WTC11 (cell line): ENCODE results near the gene PTPRN. TPM values are rescaled to one million over a fixed set of nuclear protein-coding genes. Genes with fewer than 3 reads are reported as not detected.

Source experiments
- ATAC-seq: fragments of 200-7000 bp; cut with Tn5 transposase; 2 replicates; pipeline ENCODE4 v1.10.0; 2021; ENCODE audit warnings: mild to moderate bottlenecking, moderate library complexity
- CTCF ChIA-PET: fragments of 300-600 bp; sonication (Branson Sonifier 250); formaldehyde crosslinking; loops from one replicate; lab custom pipeline; 2021; ENCODE audit warnings: antibody characterized with exemption; lab: Charles Lee
- POLR2A ChIA-PET: fragments of 350-600 bp; sonication (Branson Sonifier 250); formaldehyde crosslinking; loops from one replicate; lab custom pipeline; 2021; ENCODE audit warnings: antibody characterized with exemption; lab: Charles Lee
- DNase-seq: peaks from one replicate; pipeline ENCODE4 v3.0.0; 2021; ENCODE audit warnings: low spot score
- H3K27ac Mint-ChIP-seq: 2 replicates; pipeline ENCODE4 v1.8.0; 2021; ENCODE audit warnings: mixed read lengths
- H3K27me3 Mint-ChIP-seq: 2 replicates; pipeline ENCODE4 v1.8.0; 2021; ENCODE audit warnings: low read depth, mild to moderate bottlenecking, moderate library complexity, mixed read lengths
- H3K36me3 Mint-ChIP-seq: 2 replicates; pipeline ENCODE4 v1.8.0; 2021; ENCODE audit warnings: mixed read lengths
- H3K4me1 Mint-ChIP-seq: 2 replicates; pipeline ENCODE4 v1.8.0; 2022; ENCODE audit warnings: mixed read lengths
- H3K4me3 Mint-ChIP-seq: 2 replicates; pipeline ENCODE4 v1.8.0; 2021; ENCODE audit warnings: mild to moderate bottlenecking, moderate library complexity, mixed read lengths
- H3K9me3 Mint-ChIP-seq: 2 replicates; pipeline ENCODE4 v1.8.0; 2021; ENCODE audit warnings: mixed read lengths
- ARID4B ChIP-seq: sonication (generic); formaldehyde crosslinking; IDR thresholded peaks from 2 replicates; pipeline ENCODE4 v1.8.0; 2023; ENCODE audit warnings: missing genetic modification reagents, mild to moderate bottlenecking, borderline replicate concordance
- CBFB ChIP-seq: sonication (generic); formaldehyde crosslinking; IDR thresholded peaks from 2 replicates; pipeline ENCODE4 v1.8.1; 2022; ENCODE audit warnings: mild to moderate bottlenecking, low read depth, missing genetic modification reagents
- CREM ChIP-seq: sonication (generic); formaldehyde crosslinking; IDR thresholded peaks from 2 replicates; pipeline ENCODE4 v1.8.1; 2022; ENCODE audit warnings: mild to moderate bottlenecking, missing genetic modification reagents, moderate library complexity
- E2F5 ChIP-seq: sonication (generic); formaldehyde crosslinking; IDR thresholded peaks from 2 replicates; pipeline ENCODE4 v1.8.1; 2022; ENCODE audit warnings: mild to moderate bottlenecking, moderate library complexity, missing genetic modification reagents
- FOXP4 ChIP-seq: sonication (generic); formaldehyde crosslinking; IDR thresholded peaks from 2 replicates; pipeline ENCODE4 v1.8.0; 2022; ENCODE audit warnings: mild to moderate bottlenecking, missing genetic modification reagents
- GRHL2 ChIP-seq: fragments of 250-450 bp; sonication (Bioruptor Pico); IDR thresholded peaks from 2 replicates; pipeline ENCODE4 v1.8.0; 2022; ENCODE audit warnings: mild to moderate bottlenecking, moderate library complexity; ENCODE audit not compliant: insufficient replicate concordance, severe bottlenecking
- GTF2I ChIP-seq: fragments of 250-450 bp; sonication (Bioruptor Pico); conservative IDR thresholded peaks from 2 replicates; pipeline ENCODE4 v1.4.0; 2021; ENCODE audit warnings: mild to moderate bottlenecking
- JUN ChIP-seq: sonication (generic); formaldehyde crosslinking; IDR thresholded peaks from 2 replicates; pipeline ENCODE4 v1.8.0; 2023; ENCODE audit warnings: mild to moderate bottlenecking, missing genetic modification reagents
- NFATC4 ChIP-seq: fragments of 250-450 bp; sonication (Bioruptor Pico); IDR thresholded peaks from 2 replicates; pipeline ENCODE4 v1.9.0; 2021; ENCODE audit warnings: mild to moderate bottlenecking
- NR2C2 ChIP-seq: sonication (generic); formaldehyde crosslinking; IDR thresholded peaks from 2 replicates; pipeline ENCODE4 v1.8.0; 2022; ENCODE audit warnings: mild to moderate bottlenecking, missing genetic modification reagents
- PRDM15 ChIP-seq: sonication (generic); formaldehyde crosslinking; IDR thresholded peaks from 2 replicates; pipeline ENCODE4 v1.8.0; 2022; ENCODE audit warnings: missing genetic modification reagents
- ZMAT4 ChIP-seq: fragments of 250-450 bp; sonication (Bioruptor Pico); IDR thresholded peaks from 2 replicates; pipeline ENCODE4 v1.9.0; 2021; ENCODE audit warnings: mild to moderate bottlenecking
- ZNF281 ChIP-seq: sonication (generic); formaldehyde crosslinking; IDR thresholded peaks from 2 replicates; pipeline ENCODE4 v1.8.0; 2023; ENCODE audit warnings: mild to moderate bottlenecking, missing genetic modification reagents
- total RNA-seq: library from RNA; stranded (reverse); gene quantifications from 3 replicates; pipeline ENCODE4 v1.2.3, GENCODE V29; 2021

PTPRN gene
- total RNA-seq, 1 experiment from 2014 or later, result 3.8 TPM

GRCh38 chr2:219284501-219285372 is 24.5 kb downstream of the PTPRN start:
- Mint-ChIP-seq H3K27ac (no peak overlapping the region), H3K36me3 (peaks cover 8% of the 10 kb centered on the region; the same call in 1 of the 2 replicates), H3K4me3 (no peak overlapping the region), H3K9me3 (no peaks in the 10 kb centered on the region), H3K27me3 (no peaks in the 10 kb centered on the region), H3K4me1 (peaks cover 12% of the 10 kb centered on the region)
- no peak for DNase-seq
- no peak for ATAC-seq
- TF ChIP-seq ARID4B (CRISPR knock-in tag), result no peak
- TF ChIP-seq CREM, result no peak
- no peak for TF ChIP-seq JUN (CRISPR knock-in tag)
- no peak for TF ChIP-seq NR2C2
- no peak for TF ChIP-seq GTF2I (CRISPR knock-in tag)
- TF ChIP-seq CBFB, result no peak
- no peak for TF ChIP-seq PRDM15 (CRISPR knock-in tag)
- TF ChIP-seq NFATC4, result no peak
- no peak for TF ChIP-seq ZNF281
- TF ChIP-seq E2F5 (CRISPR knock-in tag), result no peak
- TF ChIP-seq FOXP4 (CRISPR knock-in tag), result no peak
- no peak for TF ChIP-seq ZMAT4 (CRISPR knock-in tag)
- TF ChIP-seq GRHL2 (CRISPR knock-in tag), result no peak
- ChIA-PET POLR2A (no interaction called here), CTCF (interaction anchor here (1.6 to 3.4 kb wide), 2 partner anchors 10 to 16 kb away, joined by 6 to 62 read pairs; no protein-coding TSS in a partner anchor)
